Fibroblast of mammary gland (primary cell): ENCODE data around the gene MYO18B.

Experiments
- DNase-seq: peaks from one replicate; pipeline ENCODE4 v3.0.0-alpha.2; 2010; ENCODE audit warnings: low read depth
- H3K4me3 ChIP-seq: 2 replicates; pipeline ENCODE4 v1.5.1; 2011; ENCODE audit warnings: low read depth, mild to moderate bottlenecking, low read length, moderate library complexity; ENCODE audit not compliant: control insufficient read depth
- CTCF ChIP-seq: conservative IDR thresholded peaks from 2 replicates; pipeline ENCODE4 v1.5.1; 2011; ENCODE audit warnings: low read depth, low read length, inconsistent platforms; ENCODE audit not compliant: control insufficient read depth, insufficient read depth

The MYO18B gene

GRCh38 chr22:25722626-25723025 lies 19.4 kb upstream of the MYO18B start:
- DNase-seq: peak; percentile 9
- TF ChIP-seq CTCF: no peak
- no peak overlapping the region for H3K4me3 ChIP-seq

- DNase-seq: no peak
- no peak for TF ChIP-seq CTCF
- H3K4me3 ChIP-seq: no peak overlapping the region
These were observed 15.7 kb upstream of the MYO18B start for GRCh38 chr22:25726241-25726640.

- DNase-seq: no peak
- TF ChIP-seq CTCF: no peak
These were observed 13.9 kb upstream of the MYO18B start for GRCh38 chr22:25728071-25728470.

GRCh38 chr22:25729016-25729995 lies 12.7 kb upstream of the MYO18B start:
- no peak for DNase-seq
- no peak overlapping the region for H3K4me3 ChIP-seq
- no peak for TF ChIP-seq CTCF

More at GRCh38 chr22:25728071-25728470, 13.9 kb upstream of the MYO18B start:
- H3K4me3 ChIP-seq: no peak overlapping the region

- no peak overlapping the region for H3K4me3 ChIP-seq
- no peak for DNase-seq
- no peak for TF ChIP-seq CTCF
These were observed 6.3 kb upstream of the MYO18B start for GRCh38 chr22:25735650-25736049.

GRCh38 chr22:25736378-25737011 lies 5.5 kb upstream of the MYO18B start:
- no peak overlapping the region for H3K4me3 ChIP-seq
- no peak for DNase-seq
- TF ChIP-seq CTCF: no peak
